TTC549 (cell line): Measurements from ENCODE around the gene HABP4.

Experiments used
- FAIRE-seq: peaks from 2 replicates; lab custom pipeline; 2012; peaks lifted over from hg19 to GRCh38; lab: Jason Lieb, UNC

The HABP4 gene

GRCh38 chr9:96449845-96450612 is at the start of gene HABP4:
TSS of gene HABP4 (plus strand) at chr9:96450169. CDS start at chr9:96450280, 111 bp downstream.
- no peak for FAIRE-seq

GRCh38 chr9:96408409-96409280 is 41.3 kb upstream of the HABP4 start:
- no peak for FAIRE-seq

- no peak for FAIRE-seq
Observed at GRCh38 chr9:96411129-96411838, 38.7 kb upstream of the HABP4 start.

- no peak for FAIRE-seq
Observed at GRCh38 chr9:96412174-96412913, 37.6 kb upstream of the HABP4 start.

GRCh38 chr9:96413302-96414221 is 36.4 kb upstream of the HABP4 start:
- FAIRE-seq: no peak

DNA sequence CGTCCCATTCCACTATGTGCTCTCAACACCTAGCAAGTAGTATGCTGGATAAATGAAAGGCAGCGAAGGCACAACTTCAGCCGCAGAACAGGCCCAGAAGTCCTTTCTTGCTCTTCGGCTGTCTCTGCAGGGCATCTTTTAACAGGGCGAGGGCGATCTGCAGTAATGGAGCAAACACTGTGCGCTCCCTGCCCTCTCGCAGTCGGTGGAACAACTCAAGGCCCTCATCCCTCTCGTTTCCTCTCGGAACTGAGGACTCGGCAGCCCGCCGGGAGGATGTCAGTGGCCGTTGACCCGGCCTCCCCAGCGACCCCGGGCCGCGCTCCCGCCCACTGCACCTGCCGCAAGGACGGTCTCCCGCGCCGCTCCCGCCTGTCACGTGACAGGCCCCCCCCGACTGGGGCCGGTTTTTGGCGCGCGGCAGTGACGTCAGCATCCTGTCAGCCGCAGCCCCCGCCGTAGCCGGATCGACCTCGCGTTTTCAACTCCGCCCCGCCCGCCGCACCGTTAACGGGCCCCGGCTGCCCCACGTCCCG is 32.9 kb upstream of the HABP4 start:
- no peak for FAIRE-seq

GRCh38 chr9:96417661-96418082 is 32.3 kb upstream of the HABP4 start:
- FAIRE-seq: no peak

DNA sequence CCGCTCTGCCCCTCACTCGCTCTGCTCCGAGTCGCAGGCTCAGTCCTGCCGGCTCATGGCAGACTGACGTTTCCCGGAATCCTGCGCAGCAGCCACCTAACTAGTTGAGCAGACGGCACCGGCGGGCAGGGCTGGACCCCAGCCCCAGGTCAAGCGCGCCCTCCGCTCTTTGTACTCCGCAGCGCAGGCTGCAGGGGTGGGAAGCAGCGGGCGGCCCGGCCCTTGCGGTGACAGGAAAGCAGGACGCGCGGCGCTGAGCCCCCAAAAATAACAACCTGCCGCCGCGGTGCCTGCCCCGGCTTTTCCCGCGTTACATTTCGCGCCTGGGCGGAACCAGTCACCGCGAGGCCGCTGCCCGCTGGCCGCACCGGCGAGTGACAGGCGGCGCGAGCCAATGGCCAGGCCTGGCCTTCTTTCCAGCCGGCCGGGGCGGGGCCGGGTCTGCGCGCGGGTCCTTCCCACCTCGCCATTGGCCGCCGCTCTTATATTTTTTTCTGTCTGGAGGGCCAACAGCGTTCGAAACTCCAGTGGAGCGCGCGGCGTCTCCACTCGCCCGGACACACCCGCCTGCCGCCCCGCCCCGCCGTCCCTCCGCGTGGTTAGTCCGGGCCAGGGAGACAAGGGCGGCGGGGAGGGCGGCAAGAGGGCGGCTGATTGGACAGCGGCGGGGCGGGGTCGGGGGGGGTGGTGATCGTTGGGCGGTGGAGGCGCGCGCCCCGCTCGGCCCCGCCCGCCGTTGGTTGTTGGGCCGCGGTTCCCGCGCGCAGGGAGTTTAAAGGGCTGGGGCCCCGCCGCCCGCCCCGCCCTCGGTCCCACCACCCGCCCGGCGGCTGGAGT is 31.7 kb upstream of the HABP4 start, which contains the start of gene ZNF367:
ZNF367 (minus strand) TSS at position 288 of the 837 bp plus-strand sequence. CDS start 338 bp downstream, outside the sequence.
- no peak for FAIRE-seq

- FAIRE-seq: no peak
Observed at GRCh38 chr9:96418920-96419690, 30.9 kb upstream of the HABP4 start.

DNA sequence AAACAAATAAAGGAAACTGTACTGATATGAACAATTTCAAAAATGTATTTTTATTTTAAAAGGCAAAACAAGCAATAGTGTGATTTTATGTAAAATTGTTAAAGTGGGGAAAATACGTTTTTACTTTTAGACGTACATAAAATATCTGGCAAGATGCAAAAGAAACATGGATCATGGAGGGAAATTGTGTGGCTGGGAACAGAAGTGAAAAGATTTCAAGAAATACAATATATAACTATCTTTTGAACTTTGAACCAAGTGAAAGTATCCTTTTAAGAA is 30.3 kb upstream of the HABP4 start:
- no peak for FAIRE-seq

DNA sequence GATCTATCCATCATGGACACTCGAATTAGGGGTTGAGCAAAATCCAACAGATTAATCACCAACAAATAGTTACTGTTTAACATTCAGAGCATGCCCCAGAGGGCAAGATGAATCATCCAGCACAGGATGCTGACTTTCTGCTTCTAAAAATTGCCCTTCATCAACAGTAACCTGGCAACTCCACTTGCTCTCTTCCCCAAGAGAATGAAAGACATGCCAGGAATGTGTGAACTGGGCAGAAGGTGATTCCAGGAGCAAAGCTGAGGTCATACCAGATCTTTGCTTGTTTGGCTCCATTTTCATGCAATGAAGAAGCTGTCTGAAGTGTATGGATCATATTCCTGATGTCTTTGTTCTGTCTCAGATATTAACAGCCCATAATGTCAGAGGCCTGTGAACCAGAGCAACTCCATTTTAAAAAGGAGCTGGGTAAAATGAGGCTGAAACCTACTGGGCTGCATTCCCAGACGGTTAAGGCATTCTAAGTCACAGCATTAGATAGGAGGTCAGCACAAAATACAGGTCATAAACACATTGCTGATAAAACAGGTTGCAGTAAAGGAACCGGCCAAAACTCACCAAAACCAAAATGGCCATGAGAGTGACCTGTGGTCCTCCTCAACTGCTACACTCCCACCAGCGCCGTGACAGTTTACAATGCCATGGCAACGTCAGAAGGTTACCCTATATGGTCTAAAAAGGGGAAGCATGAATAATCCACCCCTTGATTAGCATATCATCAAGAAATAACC is 29.3 kb upstream of the HABP4 start:
- peak; percentile 40 for FAIRE-seq

DNA sequence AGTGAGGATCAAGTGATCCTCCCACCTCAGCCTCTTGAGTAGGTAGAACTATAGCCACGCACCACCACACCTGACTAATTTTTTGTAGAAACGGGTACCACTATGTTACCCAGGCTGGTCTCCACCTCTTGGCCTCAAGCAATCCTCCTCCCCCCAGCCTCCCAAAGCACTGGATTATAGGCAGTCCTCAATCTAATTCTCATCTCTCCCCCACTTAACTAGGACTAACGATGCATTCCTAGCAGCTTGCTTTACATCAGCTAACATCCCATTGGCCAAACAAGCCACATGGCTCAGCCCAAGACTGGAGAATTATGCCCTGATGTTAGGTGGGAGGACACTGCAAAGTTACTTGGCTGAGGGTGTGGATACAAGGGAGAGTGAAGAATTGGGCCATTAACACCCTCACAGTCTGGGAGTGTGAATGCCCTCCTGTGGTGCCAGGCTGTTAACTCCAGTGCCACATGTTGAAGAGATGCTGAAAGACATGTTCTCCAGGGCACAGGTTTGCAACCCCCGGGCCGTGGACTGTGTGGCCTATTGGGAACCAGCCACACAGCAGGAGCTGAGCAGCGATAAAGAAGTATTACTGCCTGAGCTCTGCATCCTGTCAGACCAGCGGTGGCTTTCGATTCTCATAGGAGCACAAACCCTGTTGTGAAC is 26.5 kb upstream of the HABP4 start:
- no peak for FAIRE-seq

- no peak for FAIRE-seq
Observed at GRCh38 chr9:96423985-96424336, 26.0 kb upstream of the HABP4 start.

- no peak for FAIRE-seq
Observed at GRCh38 chr9:96425500-96426169, 24.3 kb upstream of the HABP4 start.

DNA sequence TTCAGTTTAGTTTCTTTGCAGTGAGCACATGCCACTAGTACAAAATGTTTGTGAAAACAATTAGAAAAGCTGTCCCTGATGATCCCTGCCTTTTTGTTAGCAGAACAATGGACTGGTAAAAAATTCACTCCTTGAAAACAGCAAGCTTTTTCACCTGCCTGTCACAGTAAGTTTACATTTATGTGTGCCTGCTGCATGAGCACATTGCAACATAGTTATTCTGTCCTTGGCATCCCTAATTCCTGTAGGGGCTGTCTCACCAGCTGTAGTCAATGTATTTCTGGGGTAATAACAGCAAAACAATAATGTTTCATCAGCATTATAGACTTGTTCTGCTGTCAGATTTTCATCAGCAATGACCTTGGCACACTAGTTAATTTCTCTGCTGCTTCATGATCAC is 20.2 kb upstream of the HABP4 start:
- no peak for FAIRE-seq

GRCh38 chr9:96430377-96430776 is 19.6 kb upstream of the HABP4 start:
- no peak for FAIRE-seq

DNA sequence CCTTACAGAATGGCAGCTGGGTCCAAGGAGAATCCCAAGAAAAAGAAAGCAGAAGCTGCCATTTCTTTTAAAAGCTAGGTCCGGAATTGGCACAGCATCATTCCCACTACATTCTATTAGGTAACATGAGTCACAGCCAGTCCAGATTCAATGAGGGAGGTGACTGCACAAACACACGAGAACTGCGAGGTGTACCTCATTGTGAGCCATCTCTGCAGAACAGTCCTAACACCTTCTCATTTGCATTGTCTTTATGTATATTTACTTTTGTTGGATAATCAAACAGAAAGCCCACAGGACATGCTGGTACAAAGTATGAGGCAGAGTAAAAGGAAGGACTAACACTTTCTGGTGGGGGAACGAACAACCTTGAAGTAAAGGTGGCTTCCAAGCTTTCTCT is 14.6 kb upstream of the HABP4 start:
- no peak for FAIRE-seq
